SK-N-SH (cell line): ENCODE measurements around the gene SDCCAG8. TPM values are rescaled to one million over a fixed set of nuclear protein-coding genes. Genes with fewer than 3 reads are reported as not detected.

Experiments used
- CTCF ChIA-PET: fragments of 300-600, 350-600 bp; formaldehyde crosslinking; extraction: SDS; loops from one replicate; lab custom pipeline; 2021; lab: Yijun Ruan, JAX
- POLR2A ChIA-PET: fragments of 350-600 bp; sonication (Branson Sonifier 250); formaldehyde crosslinking; extraction: SDS; loops from one replicate; lab custom pipeline; 2020; ENCODE audit warnings: antibody characterized with exemption, inconsistent platforms; lab: Yijun Ruan, JAX
- DNase-seq: peaks from one replicate; pipeline ENCODE4 v3.0.0; 2012
- H2AFZ ChIP-seq: fragments of 200-600 bp; sonication (generic); 2 replicates; pipeline ENCODE4 v1.8.1; 2016; ENCODE audit warnings: antibody characterized with exemption, mild to moderate bottlenecking, low read depth
- H3F3A ChIP-seq: fragments of 200-600 bp; sonication (generic); replicated peaks from 2 replicates; pipeline ENCODE3; 2016; ENCODE audit warnings: antibody characterized with exemption, mild to moderate bottlenecking; ENCODE audit not compliant: insufficient read depth
- H3K27ac ChIP-seq, 2 experiments: fragments of 200-500 bp in 1 of 2; fragments of 200-600 bp in 1 of 2; sonication (Bioruptor generic) in 1 of 2; sonication (generic), shearing (Covaris generic) in 1 of 2; 2 replicates each; pipeline versions ENCODE4 v1.5.1 to v1.6.1; 2014 to 2016; ENCODE audit warnings: low read depth in 2 of 2, inconsistent platforms in 1 of 2, low read length in 1 of 2, mild to moderate bottlenecking in 1 of 2, mixed read lengths in 1 of 2
- H3K27me3 ChIP-seq: fragments of 200-600 bp; sonication (generic), shearing (Covaris generic); 2 replicates; pipeline ENCODE4 v1.6.1; 2016; ENCODE audit warnings: mixed run types; ENCODE audit not compliant: insufficient read depth
- H3K36me3 ChIP-seq, 2 experiments: fragments of 200-500 bp in 1 of 2; fragments of 200-600 bp in 1 of 2; sonication (Bioruptor generic) in 1 of 2; sonication (generic) in 1 of 2; replicated peaks in 1 of 2; 2 replicates each; pipeline versions ENCODE3 to v1.5.1; 2014 to 2016; ENCODE audit warnings: low read length in 1 of 2, mild to moderate bottlenecking in 1 of 2; ENCODE audit not compliant: insufficient read depth in 2 of 2, control insufficient read depth in 1 of 2
- H3K4me1 ChIP-seq, 2 experiments: fragments of 200-500 bp in 1 of 2; fragments of 200-600 bp in 1 of 2; sonication (Bioruptor generic) in 1 of 2; sonication (generic), shearing (Covaris generic) in 1 of 2; 2 replicates each; pipeline versions ENCODE4 v1.5.1 to v1.6.1; 2014 to 2016; ENCODE audit warnings: low read depth in 1 of 2, low read length in 1 of 2, mixed run types in 1 of 2; ENCODE audit not compliant: insufficient read depth in 2 of 2, control insufficient read depth in 1 of 2
- H3K4me2 ChIP-seq: fragments of 200-600 bp; sonication (generic), shearing (Covaris generic); 2 replicates; pipeline ENCODE4 v1.6.1; 2017; ENCODE audit warnings: mixed run types
- H3K4me3 ChIP-seq, 2 experiments: fragments of 200-500 bp in 1 of 2; fragments of 200-600 bp in 1 of 2; sonication (Bioruptor generic) in 1 of 2; sonication (generic), shearing (Covaris generic) in 1 of 2; 2 replicates each; pipeline versions ENCODE4 v1.5.1 to v1.8.1; 2014 to 2016; ENCODE audit warnings: low read depth in 2 of 2, inconsistent platforms in 1 of 2, low read length in 1 of 2, mild to moderate bottlenecking in 1 of 2, mixed read lengths in 1 of 2, moderate library complexity in 1 of 2
- H3K79me2 ChIP-seq: fragments of 200-600 bp; sonication (generic); 2 replicates; pipeline ENCODE4 v1.8.1; 2017; ENCODE audit warnings: mild to moderate bottlenecking; ENCODE audit not compliant: insufficient read depth
- H3K9ac ChIP-seq: fragments of 200-600 bp; sonication (generic); 2 replicates; pipeline ENCODE4 v1.6.1; 2017; ENCODE audit warnings: mixed run types
- H3K9me2 ChIP-seq: fragments of 200-600 bp; sonication (generic); 2 replicates; pipeline ENCODE4 v1.6.1; 2017; ENCODE audit warnings: mixed run types
- H3K9me3 ChIP-seq: fragments of 200-600 bp; sonication (generic); 2 replicates; pipeline ENCODE4 v1.6.1; 2017; ENCODE audit warnings: mixed run types, mild to moderate bottlenecking, moderate library complexity
- H4K20me1 ChIP-seq: fragments of 200-600 bp; sonication (generic); 2 replicates; pipeline ENCODE4 v1.6.1; 2017; ENCODE audit warnings: mild to moderate bottlenecking, mixed run types; ENCODE audit not compliant: insufficient read depth
- CHD2 ChIP-seq: fragments of 150-350 bp; IDR thresholded peaks from 2 replicates; pipeline ENCODE4 v1.6.1; 2018; ENCODE audit warnings: low read length; ENCODE audit not compliant: partially characterized antibody
- CTCF ChIP-seq: fragments of 200-600 bp; sonication (generic); IDR thresholded peaks from 2 replicates; pipeline ENCODE4 v1.6.1; 2017; ENCODE audit warnings: antibody characterized with exemption, mild to moderate bottlenecking, moderate library complexity
- FOXM1 ChIP-seq: IDR thresholded peaks from 2 replicates; pipeline ENCODE4 v1.4.0; 2012; ENCODE audit warnings: low read depth, mild to moderate bottlenecking
- GATA2 ChIP-seq: sonication (generic); formaldehyde crosslinking; IDR thresholded peaks from 2 replicates; pipeline ENCODE4 v1.5.0; 2020; ENCODE audit warnings: mild to moderate bottlenecking, missing genetic modification reagents
- MAX ChIP-seq: IDR thresholded peaks from 2 replicates; pipeline ENCODE4 v1.4.0; 2012; ENCODE audit warnings: low read depth
- MXI1 ChIP-seq: IDR thresholded peaks from 2 replicates; pipeline ENCODE4 v1.6.1; 2012; ENCODE audit warnings: mild to moderate bottlenecking, low read depth, low read length, improper control_type of control experiment
- SIN3A ChIP-seq: IDR thresholded peaks from 2 replicates; pipeline ENCODE4 v1.6.1; 2012; ENCODE audit warnings: low read depth, mild to moderate bottlenecking, low read length, moderate library complexity, borderline replicate concordance
- USF2 ChIP-seq: fragments of 150-350 bp; IDR thresholded peaks from 2 replicates; pipeline ENCODE4 v1.6.1; 2017; ENCODE audit warnings: antibody characterized with exemption, low read length, low read depth, borderline replicate concordance
- ZBTB33 ChIP-seq: IDR thresholded peaks from 2 replicates; pipeline ENCODE4 v1.4.0; 2012; ENCODE audit warnings: low read depth, borderline replicate concordance
- WGBS: methylation state at CpG from one replicate; pipeline ENCODE4 v1.1.6; 2017; ENCODE audit warnings: low lambda C conversion rate; 5-methylcytosine and 5-hydroxymethylcytosine counted together
- polyA plus RNA-seq, 3 experiments: library from polyadenylated mRNA; depleted of rRNA; stranded (reverse); fragments of >200 nt; gene quantifications; 2 replicates each; pipeline ENCODE4 v1.2.3, GENCODE V29; 2012

SDCCAG8 gene
- polyA plus RNA-seq, 1 of the 3 experiments (the other 2 are of a cell fraction): 22.7 TPM

GRCh38 chr1:243433737-243434370 is 178.0 kb downstream of the SDCCAG8 start (continued):
- no peak for TF ChIP-seq ZBTB33
- no peak for TF ChIP-seq GATA2
- TF ChIP-seq USF2: no peak
- TF ChIP-seq, all 33 proteins: peak for 0

GRCh38 chr1:243434594-243434993 is 178.8 kb downstream of the SDCCAG8 start:
- Histone ChIP-seq H3K79me2 (no peaks in the 10 kb centered on the region), H2AFZ (no peak overlapping the region), H3K36me3 (peaks cover 0 to 3% of the 10 kb centered on the region in 2 experiments), H3K4me3 (no peak overlapping the region), H3K9ac (no peak overlapping the region), H3K27me3 (no peaks in the 10 kb centered on the region), H3K4me1 (peaks cover 7 to 21% of the 10 kb centered on the region in 2 experiments), H3K9me3 (no peaks in the 10 kb centered on the region), H3K9me2 (no peaks in the 10 kb centered on the region), H3F3A (no peaks in the 10 kb centered on the region), H3K27ac (no peak overlapping the region; a peak in 1 of 4 replicates), H4K20me1 (no peaks in the 10 kb centered on the region), H3K4me2 (no peak overlapping the region)
- DNase-seq: no peak
- ChIA-PET POLR2A (interaction anchor here (0.6 kb wide), 1 partner anchor 12 kb away, joined by 3 read pairs; no protein-coding TSS in a partner anchor), CTCF (no interaction called here)
- TF ChIP-seq FOXM1 (no peak), MAX (no peak), SIN3A (no peak), MXI1 (no peak)
- 89% methylated on average over 2 of the region's 2 CpGs for WGBS

- TF ChIP-seq CHD2 (no peak), CTCF (peak; percentile 18; the same call in 1 of the 2 replicates)
- H4K20me1 ChIP-seq: no peaks in the 10 kb centered on the region
- no peaks in the 10 kb centered on the region for H3K27me3 ChIP-seq
- POLR2A ChIA-PET: no interaction called here
- H3K9me2 ChIP-seq: no peaks in the 10 kb centered on the region
- no peaks in the 10 kb centered on the region for H3F3A ChIP-seq
- H3K4me1 ChIP-seq: peaks cover 7 to 26% of the 10 kb centered on the region in 2 experiments
- no peak overlapping the region for H2AFZ ChIP-seq
- no peak for DNase-seq
- H3K4me2 ChIP-seq: no peak overlapping the region
- H3K4me3 ChIP-seq: no peak overlapping the region
- H3K79me2 ChIP-seq: no peaks in the 10 kb centered on the region
- no peaks in the 10 kb centered on the region for H3K36me3 ChIP-seq
- CTCF ChIA-PET: interaction anchor here (0.6 kb wide), 1 partner anchor 85 kb away, joined by 3 read pairs; no protein-coding TSS in a partner anchor
- H3K9ac ChIP-seq: no peak overlapping the region
- H3K27ac ChIP-seq: no peak overlapping the region
- H3K9me3 ChIP-seq: no peaks in the 10 kb centered on the region
- WGBS: 95% methylated on average over 3 of the region's 3 CpGs
These were observed 180.0 kb downstream of the SDCCAG8 start for GRCh38 chr1:243435836-243436235.
